Activated T-helper 2 cell treated with anti-CD3 and anti-CD28 coated beads, Interferon-gamma antibody, Interleukin-2, Interleukin-4, amounts not matched to agents 10 μg/mL and 5 μg/mL and 100 μg/mL, durations not matched to agents 14 hours and 24 hours and 36 hours (primary cell): ENCODE measurements around the gene OXER1. TPM values are rescaled to one million over a fixed set of nuclear protein-coding genes. Genes with fewer than 3 reads are reported as not detected.

Source experiments
- DNase-seq: peaks from one replicate; pipeline ENCODE4 v3.0.0; 2021; ENCODE audit warnings: low spot score
- H3K27ac Mint-ChIP-seq: one replicate; pipeline ENCODE4 v1.8.0; 2021; ENCODE audit warnings: mixed read lengths
- H3K27me3 Mint-ChIP-seq: one replicate; pipeline ENCODE4 v1.8.0; 2021; ENCODE audit warnings: low read depth, mixed read lengths
- H3K36me3 Mint-ChIP-seq: one replicate; pipeline ENCODE4 v1.8.0; 2021; ENCODE audit warnings: low read depth, mixed read lengths
- H3K4me1 Mint-ChIP-seq: one replicate; pipeline ENCODE4 v1.8.0; 2021; ENCODE audit warnings: low read depth, mixed read lengths
- H3K4me3 Mint-ChIP-seq: one replicate; pipeline ENCODE4 v1.8.0; 2021; ENCODE audit warnings: low read depth, mild to moderate bottlenecking, moderate library complexity, mixed read lengths
- H3K9me3 Mint-ChIP-seq: one replicate; pipeline ENCODE4 v1.8.0; 2021; ENCODE audit warnings: mixed read lengths
- intact Hi-C: fragments of 100-400 bp; cut with micrococcal nuclease; formaldehyde crosslinking; loops from one replicate; pipeline ENCODE4 v1.15.1; 2023
- total RNA-seq: library from RNA; stranded (reverse); gene quantifications from 2 replicates; pipeline ENCODE4 v1.2.3, GENCODE V29; 2022

OXER1 gene
- total RNA-seq, 1 donor from 2014 or later: 1.3 TPM

DNA sequence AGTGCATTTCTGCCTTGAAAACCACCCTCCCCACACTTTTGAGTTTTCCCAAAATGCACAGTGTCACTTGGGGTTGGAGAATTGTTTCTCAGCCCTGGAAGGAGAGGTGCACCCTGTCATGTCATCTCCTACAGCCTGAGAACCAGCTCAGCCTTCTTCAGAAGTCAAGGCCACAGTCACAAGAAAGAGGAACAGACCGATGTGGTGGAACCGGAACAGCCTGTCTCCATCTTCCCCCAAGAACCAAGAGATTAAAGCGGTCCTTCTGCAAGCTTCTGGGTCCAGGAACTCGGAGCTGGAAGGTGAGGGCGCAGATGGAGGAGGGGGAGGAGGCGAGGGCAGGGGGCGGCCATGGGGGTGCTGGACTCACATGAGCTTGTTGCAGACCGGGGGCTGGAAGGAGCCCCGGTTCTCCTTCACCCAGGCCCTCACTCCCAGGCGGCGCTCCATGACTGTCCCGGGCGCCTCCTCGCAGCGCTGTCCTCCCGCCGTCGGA, 28.2 kb upstream of the OXER1 start:
- Mint-ChIP-seq H3K27me3 (peaks cover 32% of the 10 kb centered on the region), H3K9me3 (no peaks in the 10 kb centered on the region), H3K36me3 (peaks cover 3% of the 10 kb centered on the region), H3K4me3 (peak overlapping the region; percentile 80), H3K4me1 (peaks cover 35% of the 10 kb centered on the region), H3K27ac (peak overlapping the region; percentile 68)
- intact Hi-C loops: no loop called here
- DNase-seq: no peak

DNA sequence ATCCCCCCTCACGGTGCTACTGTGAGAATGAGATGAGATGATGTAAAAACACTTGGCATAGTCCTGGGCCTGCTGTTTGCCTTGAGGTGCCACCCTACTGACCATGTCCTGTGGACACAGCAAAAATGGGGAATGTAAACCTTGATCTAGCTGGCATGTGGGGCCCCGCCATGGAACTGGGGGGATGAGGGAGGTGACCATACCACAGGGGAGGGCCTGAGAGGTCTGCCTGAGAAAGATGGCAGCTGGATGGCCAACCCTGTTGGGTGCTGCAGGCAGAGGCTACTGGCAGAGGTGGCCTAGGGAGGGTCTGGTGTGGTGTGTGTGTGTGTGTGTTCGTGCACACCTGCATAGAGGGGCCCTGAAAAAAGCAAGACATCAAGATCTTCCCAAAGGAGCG, 27.7 kb upstream of the OXER1 start:
- Mint-ChIP-seq H3K36me3 (peaks cover 3% of the 10 kb centered on the region), H3K9me3 (no peaks in the 10 kb centered on the region), H3K4me1 (peaks cover 34% of the 10 kb centered on the region), H3K27me3 (peaks cover 32% of the 10 kb centered on the region), H3K27ac (peak overlapping the region; percentile 68), H3K4me3 (peak overlapping the region; percentile 80)
- intact Hi-C loops: no loop called here
- DNase-seq: no peak

DNA sequence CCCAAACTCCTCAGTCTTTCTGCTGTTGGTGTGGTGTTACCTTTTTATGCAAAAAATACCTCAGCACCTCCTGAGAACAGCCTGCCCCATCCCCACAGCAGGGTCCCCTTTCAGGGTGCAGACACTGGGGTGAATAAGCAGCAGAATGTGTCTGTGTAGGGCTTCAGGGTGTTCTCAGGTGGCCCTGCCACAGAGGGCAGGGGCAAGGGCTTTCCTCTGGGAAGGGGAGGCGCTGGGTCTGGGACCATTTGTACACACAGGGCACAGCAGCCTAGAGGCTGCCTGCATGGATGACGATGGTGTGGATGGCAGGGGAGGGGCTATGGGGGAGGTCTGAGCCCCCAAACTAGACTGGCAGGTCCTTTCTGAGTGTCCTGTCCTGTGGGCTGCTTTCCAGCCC, 25.8 kb upstream of the OXER1 start:
- Mint-ChIP-seq H3K36me3 (peaks cover 3% of the 10 kb centered on the region), H3K4me1 (peaks cover 22% of the 10 kb centered on the region)
- DNase-seq: no peak

DNA sequence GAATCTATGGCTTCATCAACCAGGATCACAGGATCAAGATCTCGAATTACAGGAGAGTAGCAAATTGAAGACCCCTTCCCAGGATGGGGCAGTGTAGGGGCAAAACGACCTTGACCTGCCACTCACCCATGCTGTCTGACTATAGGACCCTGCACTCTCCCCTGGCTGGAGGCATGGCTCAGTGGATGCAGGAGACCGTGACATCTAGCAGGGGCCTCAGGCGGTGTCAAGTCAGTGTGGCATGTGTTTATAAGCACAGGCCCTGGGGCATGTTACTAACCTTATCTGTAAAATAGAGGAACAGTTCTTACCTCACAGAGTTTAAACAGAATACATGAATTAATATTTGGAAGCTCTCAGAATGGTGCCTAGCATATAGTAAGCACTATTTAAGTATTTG, 24.9 kb upstream of the OXER1 start:
- intact Hi-C loops: no loop called here
- Mint-ChIP-seq H3K9me3 (no peaks in the 10 kb centered on the region), H3K36me3 (peaks cover 2% of the 10 kb centered on the region), H3K4me1 (peaks cover 19% of the 10 kb centered on the region), H3K4me3 (no peak overlapping the region), H3K27me3 (peaks cover 22% of the 10 kb centered on the region), H3K27ac (no peak overlapping the region)
- DNase-seq: no peak

More for the DNA sequence above, 25.8 kb upstream of the OXER1 start:
- no peak overlapping the region for H3K4me3 Mint-ChIP-seq
- no peaks in the 10 kb centered on the region for H3K9me3 Mint-ChIP-seq
- H3K27ac Mint-ChIP-seq: no peak overlapping the region
- H3K27me3 Mint-ChIP-seq: peaks cover 29% of the 10 kb centered on the region
- intact Hi-C loops: no loop called here

DNA sequence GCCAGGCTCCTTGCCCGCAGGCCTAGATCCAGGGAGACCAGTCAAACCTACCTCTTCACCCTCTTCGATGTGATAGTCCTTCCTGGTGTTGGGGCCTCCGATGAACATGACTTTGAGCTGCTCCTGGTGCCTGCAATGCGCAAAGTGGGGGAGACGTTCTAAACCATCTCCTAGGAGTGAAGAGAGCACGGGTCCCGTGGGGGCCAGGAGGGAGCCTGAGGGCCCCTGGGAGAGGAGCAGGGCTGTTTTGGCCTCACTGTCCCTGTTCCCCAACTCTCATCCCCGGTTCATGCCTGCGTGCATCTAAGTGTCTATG, 24.5 kb upstream of the OXER1 start:
- H3K27ac Mint-ChIP-seq: no peak overlapping the region
- H3K9me3 Mint-ChIP-seq: no peaks in the 10 kb centered on the region
- intact Hi-C loops: no loop called here
- H3K27me3 Mint-ChIP-seq: peaks cover 18% of the 10 kb centered on the region
- no peak overlapping the region for H3K4me3 Mint-ChIP-seq
- peaks cover 15% of the 10 kb centered on the region for H3K4me1 Mint-ChIP-seq
- no peaks in the 10 kb centered on the region for H3K36me3 Mint-ChIP-seq
- no peak for DNase-seq

DNA sequence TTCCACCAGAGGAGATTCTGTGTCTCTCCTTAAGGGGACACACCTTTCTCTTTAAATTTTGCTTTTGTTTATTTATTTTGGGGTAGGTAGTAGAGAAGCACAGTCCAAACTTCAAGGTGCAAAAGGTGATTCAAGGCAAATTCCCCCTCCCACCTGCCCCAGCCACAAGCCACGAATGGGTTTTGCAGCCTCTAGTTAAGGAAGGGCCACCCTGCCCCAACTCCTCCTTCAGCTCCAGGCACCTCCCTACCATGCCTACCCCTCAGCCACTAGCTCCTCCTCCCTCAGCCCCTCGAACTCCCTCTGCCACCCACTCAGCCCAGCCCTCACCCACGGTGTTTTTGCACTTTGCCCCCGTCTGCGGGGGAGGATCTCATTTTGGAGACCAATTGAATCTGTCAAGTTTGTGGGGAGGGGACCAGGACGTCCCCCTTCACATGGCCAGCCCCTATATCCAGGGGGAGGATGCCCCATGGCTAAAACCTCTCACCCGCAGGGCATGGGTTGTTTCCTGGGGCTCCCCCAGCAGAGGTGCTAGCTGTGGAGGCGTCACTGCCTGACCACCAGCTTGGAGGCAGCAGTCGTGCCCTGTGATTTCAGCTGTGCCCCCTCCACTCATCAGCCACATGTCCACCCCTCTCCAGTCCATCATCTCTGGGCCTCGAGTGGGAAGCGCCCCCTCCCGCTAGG, 24.0 kb upstream of the OXER1 start:
- Mint-ChIP-seq H3K36me3 (no peaks in the 10 kb centered on the region), H3K27ac (no peak overlapping the region), H3K4me1 (peaks cover 14% of the 10 kb centered on the region), H3K4me3 (no peak overlapping the region), H3K9me3 (no peaks in the 10 kb centered on the region), H3K27me3 (peaks cover 15% of the 10 kb centered on the region)
- no peak for DNase-seq
- intact Hi-C loops: no loop called here

DNA sequence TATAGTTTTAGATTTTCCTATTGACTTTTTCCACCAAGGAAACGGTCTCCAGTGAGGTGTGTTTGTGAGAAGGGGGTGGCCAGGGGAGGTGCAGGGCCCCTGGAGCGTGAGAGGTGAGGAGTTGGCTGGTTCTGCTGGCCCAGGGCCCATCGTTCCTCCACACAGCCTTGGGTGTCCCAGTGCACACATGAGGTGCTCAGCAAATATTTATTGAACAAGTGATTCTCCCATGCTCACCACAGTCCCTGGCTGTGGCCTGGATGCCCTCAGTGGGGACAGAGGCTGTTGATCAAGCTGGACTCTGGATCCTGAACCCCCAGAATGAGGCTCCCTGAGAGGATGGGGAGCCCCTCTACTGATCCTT, 23.5 kb upstream of the OXER1 start:
- no peak for DNase-seq
- peaks cover 14% of the 10 kb centered on the region for H3K4me1 Mint-ChIP-seq
- no peak overlapping the region for H3K27ac Mint-ChIP-seq
- intact Hi-C loops: no loop called here
- no peaks in the 10 kb centered on the region for H3K36me3 Mint-ChIP-seq
- H3K27me3 Mint-ChIP-seq: peaks cover 15% of the 10 kb centered on the region
- H3K9me3 Mint-ChIP-seq: peaks cover under 1% of the 10 kb centered on the region
- no peak overlapping the region for H3K4me3 Mint-ChIP-seq

DNA sequence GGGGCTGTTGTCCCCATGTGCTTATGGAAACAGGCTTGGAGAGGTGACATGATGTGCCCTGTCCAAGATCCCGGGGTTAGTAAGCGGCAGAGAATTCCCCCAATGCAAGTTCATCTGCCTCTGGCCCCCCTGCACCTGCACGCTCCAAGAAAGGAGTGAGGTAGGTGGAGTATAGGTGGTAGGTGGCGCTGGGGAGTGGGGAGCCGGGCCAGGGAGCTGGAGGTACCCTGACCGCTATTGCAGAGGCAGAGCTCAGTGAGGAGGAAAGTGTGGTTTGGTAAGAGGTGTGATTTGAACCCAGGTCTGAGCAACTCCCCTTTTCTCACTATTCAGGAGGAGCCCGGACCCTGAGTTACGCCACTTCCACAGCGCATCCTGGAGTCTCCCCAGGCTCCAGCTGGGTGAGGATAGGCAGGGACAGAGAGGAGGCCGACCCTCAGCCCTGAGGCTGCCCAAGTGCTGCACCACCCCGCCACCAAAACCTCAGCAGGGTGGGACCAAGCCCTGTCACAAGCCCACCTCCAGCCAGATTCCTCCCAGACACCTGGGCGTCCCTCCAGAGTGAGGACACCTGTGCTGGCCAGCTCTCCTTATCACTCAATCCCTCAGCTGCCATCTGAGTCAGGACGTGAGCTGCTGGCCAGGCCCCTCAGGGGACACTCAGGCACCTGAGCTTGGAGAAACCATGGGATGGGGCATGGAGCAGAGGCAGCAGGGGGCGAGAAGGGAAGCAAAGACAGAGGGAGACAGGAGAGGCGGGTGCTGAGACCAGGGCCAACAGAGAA, 22.8 kb upstream of the OXER1 start:
- H3K27me3 Mint-ChIP-seq: peaks cover 13% of the 10 kb centered on the region
- H3K27ac Mint-ChIP-seq: no peak overlapping the region
- DNase-seq: no peak
- peaks cover 12% of the 10 kb centered on the region for H3K4me1 Mint-ChIP-seq
- H3K4me3 Mint-ChIP-seq: no peak overlapping the region
- H3K9me3 Mint-ChIP-seq: peaks cover 7% of the 10 kb centered on the region
- intact Hi-C loops: no loop called here
- no peaks in the 10 kb centered on the region for H3K36me3 Mint-ChIP-seq

DNA sequence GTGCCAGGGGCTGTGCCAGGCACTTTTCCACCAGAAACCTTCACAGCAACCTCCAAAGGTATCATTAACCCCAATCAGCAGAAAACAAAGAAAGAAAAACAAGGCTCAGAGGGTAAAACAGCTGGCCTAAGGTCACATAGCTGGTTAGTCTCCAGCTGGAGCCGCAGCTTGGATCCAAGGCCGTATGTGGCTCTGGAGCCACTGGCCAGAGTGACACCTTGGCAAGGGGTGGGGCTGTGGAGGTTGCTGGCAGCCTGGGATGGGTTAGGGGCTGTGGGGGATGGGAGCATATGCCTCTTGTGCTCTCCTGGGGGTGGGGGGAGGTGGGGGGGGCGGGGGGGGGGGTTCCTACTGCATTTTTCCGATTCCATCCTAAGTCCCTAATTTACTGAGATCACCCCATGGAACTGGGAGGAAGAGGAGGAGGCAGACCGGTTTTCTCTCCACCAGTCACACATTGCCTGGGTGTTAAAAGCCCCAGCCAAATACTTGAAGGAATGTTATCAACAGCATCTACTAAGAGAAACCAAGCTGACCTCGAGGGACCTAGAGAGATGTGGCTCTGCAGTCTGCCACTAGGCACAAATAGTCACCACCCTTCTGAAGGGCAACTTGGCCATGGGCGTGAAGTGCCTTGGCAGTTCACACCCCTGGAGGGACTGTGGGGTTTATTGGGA, 20.4 kb upstream of the OXER1 start:
- DNase-seq: no peak
- H3K4me1 Mint-ChIP-seq: peaks cover 5% of the 10 kb centered on the region
- peaks cover 13% of the 10 kb centered on the region for H3K9me3 Mint-ChIP-seq
- intact Hi-C loops: no loop called here
- H3K27me3 Mint-ChIP-seq: no peaks in the 10 kb centered on the region
- H3K27ac Mint-ChIP-seq: no peak overlapping the region
- no peak overlapping the region for H3K4me3 Mint-ChIP-seq
- no peaks in the 10 kb centered on the region for H3K36me3 Mint-ChIP-seq

DNA sequence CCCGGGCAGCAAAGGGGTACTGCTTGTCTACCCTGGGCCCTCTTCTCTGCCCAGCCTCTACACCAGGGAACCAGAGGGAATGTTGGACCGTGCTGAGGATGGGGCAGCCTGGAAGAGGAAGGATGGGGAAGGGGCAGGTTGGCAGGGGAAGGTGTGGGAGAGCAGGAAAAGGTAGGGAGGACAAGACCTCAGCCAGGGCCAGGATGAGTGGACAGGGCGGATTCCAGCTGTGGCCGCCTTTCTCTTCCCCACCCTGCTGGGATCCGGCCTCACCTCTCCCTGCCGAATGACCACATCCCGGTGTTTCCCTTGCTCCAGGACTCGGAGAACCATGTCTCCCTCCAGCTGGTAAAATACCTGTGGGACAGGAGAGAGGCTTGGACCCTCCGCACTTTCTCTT, 19.6 kb upstream of the OXER1 start:
- Mint-ChIP-seq H3K4me1 (peaks cover 5% of the 10 kb centered on the region), H3K9me3 (peaks cover 13% of the 10 kb centered on the region), H3K36me3 (no peaks in the 10 kb centered on the region), H3K27ac (no peak overlapping the region), H3K4me3 (no peak overlapping the region), H3K27me3 (no peaks in the 10 kb centered on the region)
- no peak for DNase-seq
- intact Hi-C loops: no loop called here

DNA sequence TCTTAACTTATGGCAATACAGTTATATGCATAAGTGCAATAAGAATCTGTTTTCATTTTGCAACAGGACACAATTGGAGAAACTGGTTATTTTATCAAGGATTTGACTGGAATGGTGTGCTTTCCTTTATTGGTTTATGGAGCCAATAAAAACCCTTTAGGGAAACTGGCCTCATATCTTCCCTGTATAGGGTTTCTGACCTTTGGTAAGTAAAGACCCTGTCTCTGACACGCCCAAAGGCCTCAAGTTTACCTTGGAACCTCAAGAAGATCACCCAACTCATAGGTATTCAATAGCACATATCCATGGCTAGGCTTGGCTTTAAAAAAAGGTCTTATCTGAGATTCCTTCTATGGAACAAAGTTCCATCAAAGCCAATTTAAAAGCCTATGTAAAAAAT, 17.2 kb upstream of the OXER1 start:
- H3K36me3 Mint-ChIP-seq: peaks cover 6% of the 10 kb centered on the region
- no peak overlapping the region for H3K4me3 Mint-ChIP-seq
- peaks cover 23% of the 10 kb centered on the region for H3K9me3 Mint-ChIP-seq
- no peaks in the 10 kb centered on the region for H3K27me3 Mint-ChIP-seq
- H3K27ac Mint-ChIP-seq: no peak overlapping the region
- peaks cover 2% of the 10 kb centered on the region for H3K4me1 Mint-ChIP-seq
- no peak for DNase-seq
- intact Hi-C loops: no loop called here

DNA sequence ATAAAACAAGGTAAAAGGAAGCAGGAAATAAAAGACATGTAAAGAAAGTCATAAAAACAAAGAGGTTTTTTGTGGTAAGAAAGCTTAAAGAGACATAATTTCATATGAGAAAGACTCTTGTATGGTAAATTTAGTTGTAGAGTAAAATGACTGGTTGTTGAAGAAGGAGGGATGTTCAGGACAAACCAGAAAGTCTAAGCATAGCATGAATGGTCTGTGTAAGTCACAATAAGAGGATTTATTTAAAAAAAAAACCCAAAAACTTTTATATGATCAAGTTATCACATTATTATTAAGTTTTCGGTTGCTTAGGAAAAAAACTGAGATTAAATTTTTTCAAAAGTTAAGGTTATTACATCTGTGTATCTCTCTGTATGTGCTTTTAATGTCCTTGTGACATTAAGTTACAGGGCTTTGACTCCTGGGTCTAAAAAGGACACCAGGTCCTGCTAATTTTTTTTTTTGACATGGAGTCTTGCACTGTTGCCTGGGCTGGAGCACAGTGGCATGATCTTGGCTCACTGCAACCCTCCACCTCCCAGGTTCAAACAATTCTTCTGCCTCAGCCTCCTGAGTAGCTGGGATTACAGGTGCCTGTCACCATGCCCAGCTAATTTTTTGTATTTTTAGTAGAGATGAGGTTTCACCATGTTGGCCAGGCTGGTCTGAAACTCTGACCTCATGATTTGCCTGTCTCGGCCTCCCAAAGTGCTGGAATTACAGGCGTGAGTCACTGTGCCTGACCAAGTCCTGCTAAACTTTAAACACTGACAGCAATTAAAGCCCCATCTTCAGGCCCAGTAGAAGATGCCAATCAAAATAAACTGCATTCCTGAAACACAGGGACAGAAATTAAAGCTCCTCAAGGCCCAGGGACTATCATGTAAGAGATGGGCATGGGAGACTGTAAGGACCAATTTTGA, 14.2 kb upstream of the OXER1 start:
- Mint-ChIP-seq H3K27me3 (no peaks in the 10 kb centered on the region), H3K9me3 (peaks cover 23% of the 10 kb centered on the region), H3K4me1 (peaks cover 2% of the 10 kb centered on the region), H3K4me3 (no peak overlapping the region), H3K36me3 (peaks cover 6% of the 10 kb centered on the region), H3K27ac (no peak overlapping the region)
- DNase-seq: no peak
- intact Hi-C loops: no loop called here
